Endothelial cell of umbilical vein (primary cell): ENCODE measurements around the gene PTPRK. TPM values are rescaled to one million over a fixed set of nuclear protein-coding genes. Genes with fewer than 3 reads are reported as not detected.

Source experiments
- BruUV-seq: library from RNA; stranded (reverse); fragments of 400-500 nt; replicated peaks from 2 replicates; lab custom pipeline; 2021; lab: Mats Ljungman, UMichigan
- CTCF ChIA-PET: fragments of 300-600, 350-600 bp; sonication (Branson Sonifier 250); formaldehyde crosslinking; loops from one replicate; lab custom pipeline; 2021; ENCODE audit warnings: antibody characterized with exemption, inconsistent platforms; lab: Charles Lee
- POLR2A ChIA-PET: fragments of 300-600, 350-600 bp; sonication (Branson Sonifier 250); formaldehyde crosslinking; loops from one replicate; lab custom pipeline; 2021; ENCODE audit warnings: antibody characterized with exemption, inconsistent platforms; lab: Charles Lee
- DNase-seq: peaks from one replicate; pipeline ENCODE4 v3.0.0-alpha.2; 2011; ENCODE audit warnings: low read depth, low spot score
- FAIRE-seq: peaks from 2 replicates; lab custom pipeline; 2011; peaks lifted over from hg19 to GRCh38; lab: Jason Lieb, UNC
- H2AFZ ChIP-seq: 2 replicates; pipeline ENCODE4 v1.6.0; 2012; ENCODE audit warnings: low read depth, low read length, control low read depth, inconsistent platforms
- H3K27ac ChIP-seq: 2 replicates; pipeline ENCODE4 v1.5.1; 2011; ENCODE audit warnings: low read depth, mild to moderate bottlenecking, control low read depth, low read length, moderate library complexity; ENCODE audit not compliant: insufficient read depth
- H3K27me3 ChIP-seq, 2 experiments: 2 replicates each; pipeline versions ENCODE4 v1.6.0 to v1.6.1; 2011; ENCODE audit warnings: low read length in 2 of 2, mixed read lengths in 1 of 2; ENCODE audit not compliant: control insufficient read depth in 2 of 2, insufficient read depth in 2 of 2
- H3K36me3 ChIP-seq, 2 experiments: 2 replicates in 1 of 2; 3 replicates in 1 of 2; pipeline ENCODE4 v1.5.1; 2011; ENCODE audit warnings: low read length in 2 of 2, mild to moderate bottlenecking in 1 of 2, moderate library complexity in 1 of 2; ENCODE audit not compliant: control insufficient read depth in 2 of 2, insufficient read depth in 2 of 2; ENCODE audit errors: extremely low read depth in 1 of 2
- H3K4me1 ChIP-seq: 3 replicates; pipeline ENCODE4 v1.5.1; 2011; ENCODE audit warnings: mild to moderate bottlenecking, low read length; ENCODE audit not compliant: control insufficient read depth, insufficient read depth; ENCODE audit errors: extremely low read depth
- H3K4me2 ChIP-seq: 2 replicates; pipeline ENCODE4 v1.6.1; 2011; ENCODE audit warnings: low read length, control low read depth, mixed read lengths; ENCODE audit not compliant: insufficient read depth
- H3K4me3 ChIP-seq, 3 experiments: fragments of 200-600 bp in 1 of 3; sonication (generic), shearing (Covaris generic) in 1 of 3; replicated peaks in 1 of 3; 2 replicates each; pipeline ENCODE4 v1.5.1; 2011 to 2016; ENCODE audit warnings: control low read depth in 3 of 3, low read length in 3 of 3, mild to moderate bottlenecking in 2 of 3, inconsistent platforms in 1 of 3, low read depth in 1 of 3, moderate library complexity in 1 of 3; ENCODE audit not compliant: insufficient read depth in 1 of 3
- H3K79me2 ChIP-seq: 2 replicates; pipeline ENCODE4 v1.6.0; 2012; ENCODE audit warnings: low read length, inconsistent platforms; ENCODE audit not compliant: control insufficient read depth, insufficient read depth
- H3K9ac ChIP-seq: replicated peaks from 2 replicates; pipeline ENCODE3; 2011; ENCODE audit warnings: low read length, control low read depth; ENCODE audit not compliant: insufficient read depth; ENCODE audit errors: extremely low read depth
- H3K9me1 ChIP-seq: replicated peaks from 3 replicates; pipeline ENCODE4 v1.6.0; 2011; ENCODE audit warnings: mild to moderate bottlenecking, low read length; ENCODE audit not compliant: control insufficient read depth, insufficient read depth; ENCODE audit errors: extremely low read depth
- H3K9me3 ChIP-seq: replicated peaks from 2 replicates; pipeline ENCODE4 v1.5.1; 2012; ENCODE audit warnings: low read length, inconsistent platforms; ENCODE audit not compliant: control insufficient read depth, insufficient read depth
- H4K20me1 ChIP-seq: replicated peaks from 2 replicates; pipeline ENCODE3; 2011; ENCODE audit warnings: mild to moderate bottlenecking, low read length; ENCODE audit not compliant: control insufficient read depth, insufficient read depth; ENCODE audit errors: extremely low read depth
- CTCF ChIP-seq, 2 donors: IDR thresholded peaks; 1 replicate in 1 of 2; 2 replicates in 1 of 2; pipeline ENCODE4 v1.5.1; 2011; ENCODE audit warnings: low read length in 2 of 2, mild to moderate bottlenecking in 2 of 2, moderate library complexity in 2 of 2, control low read depth in 1 of 2, inconsistent platforms in 1 of 2, low read depth in 1 of 2; ENCODE audit not compliant: insufficient read depth in 1 of 2; ENCODE audit errors: extremely low read depth in 1 of 2
- EZH2 ChIP-seq: IDR thresholded peaks from 2 replicates; pipeline ENCODE4 v1.6.1; 2012; ENCODE audit warnings: borderline replicate concordance, low read depth, mild to moderate bottlenecking, moderate library complexity, low read length, inconsistent platforms; ENCODE audit not compliant: severe bottlenecking
- FOS ChIP-seq: IDR thresholded peaks from 2 replicates; pipeline ENCODE4 v1.6.1; 2011; ENCODE audit warnings: mild to moderate bottlenecking, low read length, moderate library complexity, borderline replicate concordance; ENCODE audit not compliant: insufficient read depth
- GATA2 ChIP-seq: IDR thresholded peaks from 2 replicates; pipeline ENCODE4 v1.7.0; 2011; ENCODE audit warnings: low read depth, mild to moderate bottlenecking, moderate library complexity, mixed read lengths, low read length; ENCODE audit not compliant: insufficient read length, insufficient read depth
- JUN ChIP-seq: IDR thresholded peaks from 2 replicates; pipeline ENCODE4 v1.6.1; 2011; ENCODE audit warnings: borderline replicate concordance, low read depth; ENCODE audit not compliant: insufficient read length, insufficient read depth
- MAX ChIP-seq: IDR thresholded peaks from 2 replicates; pipeline ENCODE4 v1.6.1; 2011; ENCODE audit not compliant: insufficient read depth, insufficient read length
- MYC ChIP-seq: IDR thresholded peaks from one replicate; pipeline ENCODE4 v1.6.1; 2011; ENCODE audit warnings: mild to moderate bottlenecking, low read depth, low read length
- POLR2A ChIP-seq: IDR thresholded peaks from 2 replicates; pipeline ENCODE4 v1.6.1; 2012; ENCODE audit warnings: low read depth, mild to moderate bottlenecking, control low read depth, low read length
- POLR2AphosphoS5 ChIP-seq: IDR thresholded peaks from 2 replicates; pipeline ENCODE4 v1.6.1; 2012; ENCODE audit warnings: low read depth, mild to moderate bottlenecking, control low read depth, low read length, moderate library complexity; ENCODE audit not compliant: insufficient read depth
- dilution Hi-C: fragments of 300-500 bp; cut with MboI; formaldehyde crosslinking; loops from one replicate; pipeline ENCODE4 v1.15.0; 2019; ENCODE audit warnings: low sequenced_read_pairs; ENCODE audit not compliant: extremely low pct_ligation_motif_present
- intact Hi-C: fragments of 100-400 bp; cut with micrococcal nuclease; formaldehyde crosslinking; loops from one replicate; pipeline ENCODE4 v1.10.0; 2022
- polyA plus RNA-seq, 4 experiments: library from polyadenylated mRNA; depleted of rRNA in 3 of 4; stranded (reverse) in 3 of 4; unstranded in 1 of 4; fragments of >200 nt; gene quantifications; 2 replicates each; pipeline versions ENCODE4 v1.2.1 to v1.2.3, GENCODE V29; 2011 to 2012; ENCODE audit warnings: missing spikeins in 1 of 4
- total RNA-seq: library from RNA; stranded (reverse); gene quantifications from 2 replicates; pipeline ENCODE4 v1.2.3, GENCODE V29; 2021

Gene PTPRK
- total and polyA plus RNA-seq, 2 donors (not counting 3 experiments of a cell fraction or from before 2014, with no cell fraction given), result 15.2 to 74.0 TPM

- Histone ChIP-seq H3K27me3 (no peaks in the 10 kb centered on the region), H3K27ac (no peak overlapping the region), H3K36me3 (no peaks in the 10 kb centered on the region), H3K4me2 (no peak overlapping the region), H2AFZ (no peak overlapping the region), H3K4me1 (peaks cover 7% of the 10 kb centered on the region), H3K4me3 (no peak overlapping the region), H4K20me1 (no peaks in the 10 kb centered on the region), H3K79me2 (peaks cover 31% of the 10 kb centered on the region), H3K9ac (no peak overlapping the region), H3K9me1 (no peaks in the 10 kb centered on the region), H3K9me3 (no peaks in the 10 kb centered on the region)
- DNase-seq, result peak; percentile 39
- intact Hi-C loops (loop anchor here (5.0 kb wide), 1 partner anchor 85 kb away; no protein-coding TSS in a partner anchor), dilution Hi-C loops (no loop called here)
- peak; percentile 67 for TF ChIP-seq FOS
- peak; percentile 24 for TF ChIP-seq GATA2
- TF ChIP-seq EZH2, result no peak
- no peak for TF ChIP-seq POLR2AphosphoS5
- peak; percentile 32 for TF ChIP-seq JUN
- TF ChIP-seq CTCF (IDR thresholded peaks at IDR 0.05; ENCODE audit: extremely low read depth in 1 of 2, insufficient read depth in 1 of 2, low read depth in 1 of 2, low read length in 2 of 2), result no peak
- TF ChIP-seq MAX, result no peak
- no peak for TF ChIP-seq POLR2A
- no peak for TF ChIP-seq MYC
- ChIA-PET CTCF (interaction anchor here (1.2 kb wide), 1 partner anchor 31 kb away, joined by 3 read pairs; no protein-coding TSS in a partner anchor), POLR2A (no interaction called here)
- FAIRE-seq, result no peak
- BruUV-seq, result no TSS peak
These were observed 88.0 kb downstream of the PTPRK start for GRCh38 chr6:128432394-128432793.
